HepG2 (cell line): ENCODE measurements around the gene TPR. TPM values are rescaled to one million over a fixed set of nuclear protein-coding genes. Genes with fewer than 3 reads are reported as not detected.

ENCODE experiments used
- ATAC-seq: fragments of 200-7000 bp; cut with Tn5 transposase; 3 replicates; pipeline ENCODE4 v1.9.1; 2020; ENCODE audit warnings: mild to moderate bottlenecking, moderate library complexity
- BruUV-seq: library from RNA; stranded (reverse); fragments of 400-500 nt; replicated peaks from 2 replicates; lab custom pipeline; 2021; lab: Mats Ljungman, UMichigan
- CTCF ChIA-PET: fragments of 300-600 bp; formaldehyde crosslinking; extraction: SDS; loops from one replicate; lab custom pipeline; 2021; ENCODE audit warnings: low total read pairs, inconsistent platforms, low intra/inter-chr PET ratio; lab: Yijun Ruan, JAX
- POLR2A ChIA-PET: fragments of 350-600 bp; sonication (Branson Sonifier 250); formaldehyde crosslinking; loops from one replicate; lab custom pipeline; 2020; ENCODE audit warnings: antibody characterized with exemption, inconsistent platforms; lab: Yijun Ruan, JAX
- DNase-seq: peaks from one replicate; pipeline ENCODE4 v3.0.0-alpha.2; 2015; ENCODE audit warnings: low spot score
- FAIRE-seq: peaks from 3 replicates; lab custom pipeline; 2011; peaks lifted over from hg19 to GRCh38; lab: Jason Lieb, UNC
- H2AFZ ChIP-seq: one replicate; pipeline ENCODE4 v1.6.1; 2011; ENCODE audit warnings: low read length, inconsistent platforms
- H3K27ac ChIP-seq: fragments of 300-600 bp; 3 replicates; pipeline ENCODE4 v1.8.0; 2011; ENCODE audit warnings: mixed run types, mild to moderate bottlenecking, mixed read lengths, low read length, inconsistent platforms; ENCODE audit not compliant: insufficient read depth; ENCODE audit errors: extremely low read length
- H3K27me3 ChIP-seq, 2 experiments: fragments of 200-600 bp in 1 of 2; 2 replicates in 1 of 2; 3 replicates in 1 of 2; pipeline versions ENCODE4 v1.6.0 to v1.8.0; 2011; ENCODE audit warnings: low read length in 2 of 2, mild to moderate bottlenecking in 2 of 2, moderate library complexity in 2 of 2, inconsistent platforms in 1 of 2; ENCODE audit not compliant: insufficient read depth in 2 of 2, control insufficient read depth in 1 of 2
- H3K36me3 ChIP-seq, 2 experiments: fragments of 200-600 bp in 1 of 2; replicated peaks in 1 of 2; 2 replicates in 1 of 2; 3 replicates in 1 of 2; pipeline versions ENCODE4 v1.5.1 to v1.8.0; 2011; ENCODE audit warnings: low read length in 2 of 2, inconsistent platforms in 1 of 2; ENCODE audit not compliant: insufficient read depth in 2 of 2, control insufficient read depth in 1 of 2
- H3K4me1 ChIP-seq: 2 replicates; pipeline ENCODE4 v1.5.1; 2012; ENCODE audit warnings: low read length, inconsistent platforms; ENCODE audit not compliant: insufficient read depth
- H3K4me2 ChIP-seq: 2 replicates; pipeline ENCODE4 v1.6.0; 2011; ENCODE audit warnings: low read depth, low read length, inconsistent platforms
- H3K4me3 ChIP-seq, 3 experiments: fragments of 200-600 bp in 1 of 3; sonication (generic), shearing (Covaris generic) in 1 of 3; replicated peaks in 1 of 3; 2 replicates each; pipeline ENCODE4 v1.5.1; 2011 to 2016; ENCODE audit warnings: low read length in 3 of 3, inconsistent platforms in 2 of 3, low read depth in 2 of 3, mild to moderate bottlenecking in 2 of 3, control low read depth in 1 of 3, mixed read lengths in 1 of 3; ENCODE audit not compliant: insufficient read depth in 1 of 3
- H3K79me2 ChIP-seq: one replicate; pipeline ENCODE4 v1.6.1; 2011; ENCODE audit warnings: low read length, inconsistent platforms; ENCODE audit not compliant: insufficient read depth
- H3K9ac ChIP-seq: 2 replicates; pipeline ENCODE4 v1.6.0; 2011; ENCODE audit warnings: mild to moderate bottlenecking, low read depth, low read length, inconsistent platforms; ENCODE audit not compliant: insufficient read depth
- H3K9me3 ChIP-seq: 2 replicates; pipeline ENCODE4 v1.5.1; 2012; ENCODE audit warnings: mild to moderate bottlenecking, low read length
- H4K20me1 ChIP-seq: 2 replicates; pipeline ENCODE4 v1.6.0; 2011; ENCODE audit warnings: inconsistent platforms, mild to moderate bottlenecking, low read length, moderate library complexity; ENCODE audit not compliant: insufficient read depth
- CBFB ChIP-seq: sonication (generic); formaldehyde crosslinking; IDR thresholded peaks from 2 replicates; pipeline ENCODE4 v1.4.0; 2020; ENCODE audit warnings: missing genetic modification reagents
- CREBL2 ChIP-seq: sonication (generic); formaldehyde crosslinking; IDR thresholded peaks from 2 replicates; pipeline ENCODE4 v1.8.1; 2023; ENCODE audit warnings: missing genetic modification reagents, mild to moderate bottlenecking, borderline replicate concordance
- GLI4 ChIP-seq: sonication (generic); formaldehyde crosslinking; IDR thresholded peaks from 2 replicates; pipeline ENCODE4 v1.5.1; 2020; ENCODE audit warnings: missing genetic modification reagents, mild to moderate bottlenecking, moderate library complexity, borderline replicate concordance
- HHEX ChIP-seq: IDR thresholded peaks from 2 replicates; pipeline ENCODE4 v1.6.1; 2016; ENCODE audit warnings: control low read depth
- KAT8 ChIP-seq: IDR thresholded peaks from 2 replicates; pipeline ENCODE4 v1.6.1; 2016; ENCODE audit warnings: missing genetic modification reagents, missing compliant biosample characterization
- KDM4B ChIP-seq: sonication (generic); formaldehyde crosslinking; IDR thresholded peaks from 2 replicates; pipeline ENCODE4 v1.4.0; 2020; ENCODE audit warnings: missing genetic modification reagents
- MED13 ChIP-seq: sonication (generic); formaldehyde crosslinking; IDR thresholded peaks from 2 replicates; pipeline ENCODE4 v1.5.0; 2020; ENCODE audit warnings: missing genetic modification reagents
- NFAT5 ChIP-seq: sonication (generic); formaldehyde crosslinking; IDR thresholded peaks from 2 replicates; pipeline ENCODE4 v1.4.0; 2020; ENCODE audit warnings: missing genetic modification reagents
- PBX2 ChIP-seq: IDR thresholded peaks from 2 replicates; pipeline ENCODE4 v1.6.1; 2016; ENCODE audit warnings: control low read depth
- POLR2AphosphoS5 ChIP-seq: IDR thresholded peaks from 2 replicates; pipeline ENCODE4 v1.6.1; 2012; ENCODE audit warnings: low read depth, low read length
- PPARG ChIP-seq: conservative IDR thresholded peaks from 2 replicates; pipeline ENCODE4 v1.6.1; 2016; ENCODE audit warnings: missing biosample characterization, missing genetic modification reagents
- PRMT3 ChIP-seq: sonication (generic); formaldehyde crosslinking; IDR thresholded peaks from 2 replicates; pipeline ENCODE4 v1.8.1; 2022; ENCODE audit warnings: low read depth, mild to moderate bottlenecking, moderate library complexity, missing genetic modification reagents, borderline replicate concordance
- U2AF2 ChIP-seq: fragments of 200-400 bp; formaldehyde crosslinking; IDR thresholded peaks from 2 replicates; pipeline ENCODE4 v1.6.1; 2017; ENCODE audit warnings: low read depth, mild to moderate bottlenecking, low read length
- ZFYVE20 ChIP-seq: sonication (generic); formaldehyde crosslinking; IDR thresholded peaks from 2 replicates; pipeline ENCODE4 v1.8.0; 2023; ENCODE audit warnings: low read depth, mild to moderate bottlenecking, moderate library complexity, missing genetic modification reagents, borderline replicate concordance
- ZNF432 ChIP-seq: sonication (generic); formaldehyde crosslinking; IDR thresholded peaks from 2 replicates; pipeline ENCODE4 v1.5.0; 2020; ENCODE audit warnings: missing genetic modification reagents, mild to moderate bottlenecking, borderline replicate concordance
- ZNF709 ChIP-seq: sonication (generic); formaldehyde crosslinking; IDR thresholded peaks from 2 replicates; pipeline ENCODE4 v1.5.0; 2020; ENCODE audit warnings: mild to moderate bottlenecking, missing genetic modification reagents
- ZSCAN31 ChIP-seq: sonication (generic); formaldehyde crosslinking; IDR thresholded peaks from 2 replicates; pipeline ENCODE4 v1.5.0; 2020; ENCODE audit warnings: low read depth, mild to moderate bottlenecking, missing genetic modification reagents
- WGBS: methylation state at CpG from one replicate; pipeline ENCODE4 v1.1.6; 2017; ENCODE audit warnings: low lambda C conversion rate; 5-methylcytosine and 5-hydroxymethylcytosine counted together
- in situ Hi-C: cut with HindIII; loops from 2 replicates; pipeline ENCODE4 v1.10.0; 2017; ENCODE audit warnings: low pct_unique_long_range_greater_than_20kb; ENCODE audit not compliant: extremely low pct_ligation_motif_present
- intact Hi-C: fragments of 100-400 bp; cut with micrococcal nuclease; formaldehyde crosslinking; loops from one replicate; pipeline ENCODE4 v1.10.0; 2022; ENCODE audit not compliant: unreplicated experiment
- polyA plus RNA-seq, 8 experiments: library from polyadenylated mRNA; depleted of rRNA in 3 of 8; stranded (reverse) in 7 of 8; unstranded in 1 of 8; fragments of >200 nt; fragmentation: Illumina TruSeq in 4 of 8; extraction: Trizol in 4 of 8; gene quantifications; 2 replicates each; pipeline versions ENCODE4 v1.2.1 to v1.2.3, GENCODE V29; 2011 to 2016; ENCODE audit warnings: low read depth in 4 of 8, missing spikeins in 1 of 8, mixed read lengths in 1 of 8; ENCODE audit not compliant: insufficient read depth in 1 of 8
- total RNA-seq, 5 experiments: library from RNA; depleted of rRNA; stranded (reverse); fragments of >200 nt; fragmentation: Illumina TruSeq; extraction: Trizol; gene quantifications; 2 replicates each; pipeline ENCODE4 v1.2.3, GENCODE V29; 2016; ENCODE audit warnings: low read depth in 1 of 5

TPR gene
- total and polyA plus RNA-seq, 2 of the 13 experiments (the other 11 are each of a cell fraction or from before 2014, with no cell fraction given), result 78.9 to 81.7 TPM

- no peak for TF ChIP-seq NFAT5
Measured at GRCh38 chr1:186391841-186392240, 16.8 kb upstream of the TPR start (continued).

- peaks cover 5 to 62% of the 10 kb centered on the region in 2 experiments for H3K36me3 ChIP-seq
- no peak overlapping the region for H3K4me2 ChIP-seq
- no peaks in the 10 kb centered on the region for H3K79me2 ChIP-seq
- H3K9ac ChIP-seq, result no peak overlapping the region
- in situ Hi-C loops, result no loop called here
- H3K27me3 ChIP-seq, result no peaks in the 10 kb centered on the region
- DNase-seq (no peak), ATAC-seq (no peak), FAIRE-seq (no peak)
- ChIA-PET CTCF (no interaction called here), POLR2A (interaction anchor here (2.4 kb wide), 1 partner anchor 16 kb away, joined by 6 read pairs; the partner anchor contains the start of gene TPR)
- BruUV-seq, result no TSS peak
- no peak overlapping the region for H3K27ac ChIP-seq
- H3K4me1 ChIP-seq, result no peaks in the 10 kb centered on the region
- WGBS, result 95% methylated on average over 1 of the region's 1 CpG
- no peak overlapping the region for H2AFZ ChIP-seq
- no peaks in the 10 kb centered on the region for H3K9me3 ChIP-seq
- no peak overlapping the region for H3K4me3 ChIP-seq
- H4K20me1 ChIP-seq, result no peaks in the 10 kb centered on the region
- intact Hi-C loops, result no loop called here
- no peak for TF ChIP-seq HHEX
- no peak for TF ChIP-seq KAT8 (CRISPR knock-in tag)
- TF ChIP-seq CREBL2, result no peak
- TF ChIP-seq ZNF432 (CRISPR knock-in tag), result no peak
- no peak for TF ChIP-seq CBFB
- TF ChIP-seq U2AF2, result no peak
- no peak for TF ChIP-seq ZNF709 (CRISPR knock-in tag)
- no peak for TF ChIP-seq MED13 (CRISPR knock-in tag)
- no peak for TF ChIP-seq GLI4
- no peak for TF ChIP-seq ZFYVE20
- TF ChIP-seq ZSCAN31 (CRISPR knock-in tag), result no peak
- TF ChIP-seq POLR2AphosphoS5, result no peak
- no peak for TF ChIP-seq PRMT3 (CRISPR knock-in tag)
- TF ChIP-seq PPARG (CRISPR knock-in tag), result no peak
- TF ChIP-seq PBX2 (CRISPR knock-in tag), result no peak
- no peak for TF ChIP-seq KDM4B (CRISPR knock-in tag)
Measured at GRCh38 chr1:186390925-186391324, 15.9 kb upstream of the TPR start.
